Measurements from ENCODE around the gene MYO18A. TPM values are rescaled to one million over a fixed set of nuclear protein-coding genes. Genes with fewer than 3 reads are reported as not detected.

The MYO18A gene
- total RNA-seq, 1 donor from 2014 or later: 59.5 TPM

GRCh38 chr17:29162909-29163341 is 17.3 kb downstream of the MYO18A start:
- Histone ChIP-seq H3K9me3 (no peaks in the 10 kb centered on the region), H3K36me3 (peaks cover 26% of the 10 kb centered on the region), H3K27ac (no peak overlapping the region), H3K4me3 (no peak overlapping the region), H3K4me1 (peaks cover 48% of the 10 kb centered on the region), H3K27me3 (ENCODE audit: low read depth) (no peaks in the 10 kb centered on the region)
- DNase-seq: no peak
- peak; percentile 2 to 10 for ATAC-seq
- intact Hi-C loops (cut with DNase I): no loop called here
- TF ChIP-seq CTCF (IDR thresholded peaks at IDR 0.05): no peak

- no peak overlapping the region for H3K27ac ChIP-seq
- no peaks in the 10 kb centered on the region for H3K27me3 ChIP-seq (ENCODE audit: low read depth)
- ATAC-seq (no peak), DNase-seq (no peak)
- intact Hi-C loops (cut with DNase I): no loop called here
- no peak for TF ChIP-seq CTCF (IDR thresholded peaks at IDR 0.05)
- no peak overlapping the region for H3K4me3 ChIP-seq
- peaks cover 48% of the 10 kb centered on the region for H3K4me1 ChIP-seq
- H3K9me3 ChIP-seq: no peaks in the 10 kb centered on the region
- H3K36me3 ChIP-seq: peaks cover 26% of the 10 kb centered on the region
Measured at GRCh38 chr17:29162082-29162908, 17.9 kb downstream of the MYO18A start.

GRCh38 chr17:29160253-29160652 is 19.9 kb downstream of the MYO18A start:
- ATAC-seq: no peak
- DNase-seq: no peak
- H3K27me3 ChIP-seq (ENCODE audit: low read depth): no peaks in the 10 kb centered on the region
- H3K4me1 ChIP-seq: peaks cover 67% of the 10 kb centered on the region
- H3K27ac ChIP-seq: no peak overlapping the region
- no peak for TF ChIP-seq CTCF (IDR thresholded peaks at IDR 0.05)
- H3K9me3 ChIP-seq: no peaks in the 10 kb centered on the region
- intact Hi-C loops (cut with DNase I): no loop called here
- no peak overlapping the region for H3K4me3 ChIP-seq
- peaks cover 9% of the 10 kb centered on the region for H3K36me3 ChIP-seq

- Histone ChIP-seq H3K4me1 (peaks cover 76% of the 10 kb centered on the region), H3K27ac (peak overlapping the region; percentile 63), H3K9me3 (no peaks in the 10 kb centered on the region), H3K27me3 (ENCODE audit: low read depth) (no peaks in the 10 kb centered on the region), H3K4me3 (no peak overlapping the region), H3K36me3 (peaks cover under 1% of the 10 kb centered on the region)
- intact Hi-C loops (cut with DNase I): no loop called here
- TF ChIP-seq CTCF (IDR thresholded peaks at IDR 0.05): no peak
- DNase-seq (no peak), ATAC-seq (no peak)
Measured at GRCh38 chr17:29159306-29159860, 20.8 kb downstream of the MYO18A start.

GRCh38 chr17:29158488-29159275 is 21.5 kb downstream of the MYO18A start:
- ATAC-seq (peak in 1 of 2 donors; percentile 10), DNase-seq (no peak)
- H3K36me3 ChIP-seq: no peaks in the 10 kb centered on the region
- TF ChIP-seq CTCF (IDR thresholded peaks at IDR 0.05): no peak
- intact Hi-C loops (cut with DNase I): no loop called here
- H3K27ac ChIP-seq: peak overlapping the region; percentile 63
- H3K4me1 ChIP-seq: peaks cover 82% of the 10 kb centered on the region
- no peak overlapping the region for H3K4me3 ChIP-seq
- no peaks in the 10 kb centered on the region for H3K9me3 ChIP-seq
- H3K27me3 ChIP-seq (ENCODE audit: low read depth): no peaks in the 10 kb centered on the region
